Fibroblast of lung (primary cell): ENCODE measurements around the gene PTH.

Experiments
- CTCF ChIP-seq, 2 donors: IDR thresholded peaks in 1 of 2; conservative IDR thresholded peaks in 1 of 2; 1 replicate in 1 of 2; 2 replicates in 1 of 2; pipeline ENCODE4 v1.5.1; 2011 to 2012; ENCODE audit warnings: low read length in 2 of 2, control low read depth in 1 of 2, inconsistent platforms in 1 of 2, low read depth in 1 of 2, mild to moderate bottlenecking in 1 of 2
- EZH2 ChIP-seq: IDR thresholded peaks from 2 replicates; pipeline ENCODE4 v1.5.1; 2012; ENCODE audit warnings: low read length, control low read depth, mild to moderate bottlenecking; ENCODE audit errors: missing control alignments

GRCh38 chr11:13462901-13463778 lies 32.7 kb downstream of the PTH start, which contains the start of gene BTBD10:
- TF ChIP-seq EZH2 (no peak), CTCF (conservative IDR thresholded peaks at IDR 0.05 in 1 of 2, IDR thresholded peaks at IDR 0.05 in 1 of 2; ENCODE audit: low read depth in 1 of 2, low read length in 2 of 2) (no peak)
